ENCODE measurements around the gene ERBB2. TPM values are rescaled to one million over a fixed set of nuclear protein-coding genes. Genes with fewer than 3 reads are reported as not detected.
A peak's percentile ranks its signal among the peaks of the same experiment; 100 is the strongest.

ERBB2 gene
- total and polyA plus RNA-seq, 10 of the 15 experiments (the other 5 are each of a cell fraction or from before 2014, with no cell fraction given), result 0.39 to 7.0 (median 4.3) TPM

- Histone ChIP-seq H3K36me3 (ENCODE audit: control insufficient read depth in 2 of 2, insufficient read depth in 2 of 2, low read length in 1 of 2) (peaks cover 5 to 22% of the 10 kb centered on the region in 2 experiments), H4K20me1 (ENCODE audit: control insufficient read depth, insufficient read depth) (no peaks in the 10 kb centered on the region; the same call in 1 of the 2 replicates), H3K4me1 (ENCODE audit: control insufficient read depth, insufficient read depth, low read length) (peaks cover 69% of the 10 kb centered on the region), H3K4me2 (ENCODE audit: control insufficient read depth, insufficient read depth) (peak overlapping the region; percentile 62), H3K27me3 (replicated peaks in 1 of 2; ENCODE audit: control insufficient read depth in 2 of 2, insufficient read depth in 2 of 2, low read length in 1 of 2) (no peaks in the 10 kb centered on the region), H3K27ac (ENCODE audit: control insufficient read depth, insufficient read depth) (peak overlapping the region; percentile 96), H3K79me2 (ENCODE audit: control insufficient read depth, insufficient read depth, low read length) (peaks cover 40% of the 10 kb centered on the region), H3K9me3 (replicated peaks; ENCODE audit: control insufficient read depth, insufficient read depth, low read length) (no peaks in the 10 kb centered on the region), H3K9ac (ENCODE audit: control insufficient read depth, insufficient read depth, low read length) (peak overlapping the region; percentile 51), H2AFZ (ENCODE audit: control insufficient read depth, low read depth, low read length) (no peak overlapping the region), H3K4me3 (no peak overlapping the region; the same call in 1 of the 2 replicates)
- POLR2A ChIA-PET, result interaction anchor here (0.5 to 2.6 kb wide), 9 partner anchors 11 to 173 kb away, joined by 3 to 9 read pairs (median 6); no protein-coding TSS in a partner anchor
- no TSS peak for BruUV-seq (replicated peaks)
- FAIRE-seq (peak; percentile 52), DNase-seq (ENCODE audit: low read depth, low spot score) (peak; percentile 90), ATAC-seq (peak; percentile 10)
- CTCF ChIA-PET, result interaction anchor here (0.8 to 3.0 kb wide), 11 partner anchors 9 to 222 kb away, joined by 3 to 19 read pairs (median 4); partner anchors contain the start of gene PSMD3
- in situ Hi-C loops (cut with MboI), result loop anchor here (5.0 kb wide), 1 partner anchor 104 kb away; the partner anchor contains the start of gene IKZF3
- intact Hi-C loops (cut with micrococcal nuclease; ENCODE audit: unreplicated experiment), result loop anchor here (1.0 to 5.0 kb wide), 6 partner anchors 9 to 224 kb away; partner anchors contain the start of genes IKZF3, LRRC3C, ORMDL3 and PSMD3
- SMC1A ChIA-PET (ENCODE audit: uncharacterized antibody, unreplicated experiment), result interaction anchor here (1.0 to 4.6 kb wide), 13 partner anchors 9 to 139 kb away, joined by 3 to 42 read pairs (median 5); partner anchors contain the start of gene IKZF3
- WGBS (ENCODE audit: insufficient coverage, insufficient replicate concordance, low lambda C conversion rate, missing lambda C conversion rate), result 9% methylated on average over 12 of the region's 12 CpGs
- RAD21 ChIA-PET (ENCODE audit: unreplicated experiment), result interaction anchor here (0.5 to 3.8 kb wide), 15 partner anchors 8 to 381 kb away, joined by 3 to 18 read pairs (median 4); partner anchors contain the start of gene PSMD3
- TF ChIP-seq ZNF217 (IDR thresholded peaks at IDR 0.05) (0 out of 2 replicates have a peak, but pooled peaks have one; percentile 25), MLLT1 (IDR thresholded peaks at IDR 0.05) (peak; percentile 89), POU2F2 (IDR thresholded peaks at IDR 0.05; ENCODE audit: borderline replicate concordance, low read depth, low read length) (peak; percentile 70; the same call in 2 of the 3 replicates), ZSCAN29 (IDR thresholded peaks at IDR 0.05) (0 out of 2 replicates have a peak, but pooled peaks have one; percentile 44), CBFB (IDR thresholded peaks at IDR 0.05; ENCODE audit: low read depth) (peak; percentile 93), PML (IDR thresholded peaks at IDR 0.05; ENCODE audit: low read length) (peak; percentile 80; the same call in 1 of the 2 replicates), IRF4 (IDR thresholded peaks at IDR 0.05; ENCODE audit: low read depth, low read length) (no peak; the same call in 1 of the 2 replicates), TAF1 (IDR thresholded peaks at IDR 0.05; ENCODE audit: borderline replicate concordance, low read depth, low read length) (no peak), CBX5 (IDR thresholded peaks at IDR 0.05; ENCODE audit: low read depth) (no peak), ATF2 (IDR thresholded peaks at IDR 0.05; ENCODE audit: low read length) (peak; percentile 89), ZNF687 (IDR thresholded peaks at IDR 0.05) (0 out of 2 replicates have a peak, but pooled peaks have one; percentile 39), ASH2L (IDR thresholded peaks at IDR 0.05; ENCODE audit: borderline replicate concordance, low read depth) (no peak), MXI1 (IDR thresholded peaks at IDR 0.05; ENCODE audit: low read depth, low read length) (0 out of 2 replicates have a peak, but pooled peaks have one; percentile 41), NR2C2 (IDR thresholded peaks at IDR 0.05; ENCODE audit: borderline replicate concordance, control insufficient read depth, insufficient read length, low read depth) (no peak), ZNF274 (IDR thresholded peaks at IDR 0.05; ENCODE audit: insufficient read depth, insufficient read length) (no peak)
Observed at GRCh38 chr17:39757931-39758873, 58.3 kb downstream of the ERBB2 start.
